DND-41 (cell line): Measurements from ENCODE around the gene CGB2.

Source experiments
- ATAC-seq: fragments of 200-7000 bp; cut with Tn5 transposase; 3 replicates; pipeline ENCODE4 v1.9.1; 2021; ENCODE audit warnings: low read depth; ENCODE audit not compliant: insufficient read depth
- DNase-seq: peaks from one replicate; pipeline ENCODE4 v3.0.0-alpha.2; 2020
- H2AFZ ChIP-seq: 2 replicates; pipeline ENCODE4 v1.6.0; 2012; ENCODE audit warnings: low read depth, low read length
- H3K27ac ChIP-seq: 2 replicates; pipeline ENCODE4 v1.5.1; 2012; ENCODE audit warnings: low read length, inconsistent platforms
- H3K27me3 ChIP-seq: fragments of 200-600 bp; sonication (generic); 2 replicates; pipeline ENCODE4 v1.6.0; 2012; ENCODE audit warnings: low read length, mild to moderate bottlenecking, inconsistent platforms; ENCODE audit not compliant: insufficient read depth, poor library complexity
- H3K36me3 ChIP-seq: 2 replicates; pipeline ENCODE4 v1.5.1; 2012; ENCODE audit warnings: low read length, inconsistent platforms; ENCODE audit not compliant: insufficient read depth
- H3K4me1 ChIP-seq: 2 replicates; pipeline ENCODE4 v1.5.1; 2012; ENCODE audit warnings: mild to moderate bottlenecking, low read length; ENCODE audit not compliant: insufficient read depth
- H3K4me2 ChIP-seq: 2 replicates; pipeline ENCODE4 v1.6.0; 2012; ENCODE audit warnings: mild to moderate bottlenecking, moderate library complexity, low read length, inconsistent platforms; ENCODE audit not compliant: insufficient read depth
- H3K4me3 ChIP-seq, 2 experiments: fragments of 200-600 bp in 1 of 2; shearing (Covaris generic) in 1 of 2; 2 replicates each; pipeline ENCODE4 v1.5.1; 2012 to 2016; ENCODE audit warnings: inconsistent platforms in 2 of 2, low read length in 2 of 2, mild to moderate bottlenecking in 2 of 2, low read depth in 1 of 2, moderate library complexity in 1 of 2
- H3K79me2 ChIP-seq: 2 replicates; pipeline ENCODE4 v1.6.0; 2012; ENCODE audit warnings: low read length, inconsistent platforms; ENCODE audit not compliant: insufficient read depth
- H3K9ac ChIP-seq: 2 replicates; pipeline ENCODE4 v1.6.0; 2012; ENCODE audit warnings: low read depth, mild to moderate bottlenecking, inconsistent platforms, low read length, moderate library complexity
- H3K9me3 ChIP-seq: 2 replicates; pipeline ENCODE4 v1.5.1; 2012; ENCODE audit warnings: low read length, moderate library complexity, mild to moderate bottlenecking, inconsistent platforms; ENCODE audit not compliant: insufficient read depth, severe bottlenecking
- H4K20me1 ChIP-seq: 2 replicates; pipeline ENCODE4 v1.6.0; 2012; ENCODE audit warnings: low read length; ENCODE audit not compliant: insufficient read depth
- CTCF ChIP-seq: IDR thresholded peaks from 2 replicates; pipeline ENCODE4 v1.5.1; 2012; ENCODE audit warnings: borderline replicate concordance, low read length, moderate library complexity, mild to moderate bottlenecking; ENCODE audit not compliant: poor library complexity, severe bottlenecking; ENCODE audit errors: extremely low read depth
- EZH2 ChIP-seq: IDR thresholded peaks from 3 replicates; pipeline ENCODE4 v1.6.1; 2012; ENCODE audit warnings: borderline replicate concordance, low read depth, mild to moderate bottlenecking, moderate library complexity, low read length, inconsistent platforms; ENCODE audit not compliant: severe bottlenecking

Gene CGB2

GRCh38 chr19:48997972-48998371, 33.7 kb upstream of the CGB2 start:
- Histone ChIP-seq H3K9ac (no peak overlapping the region), H3K36me3 (peaks cover 44% of the 10 kb centered on the region), H2AFZ (no peak overlapping the region), H3K27me3 (no peaks in the 10 kb centered on the region), H3K4me3 (no peak overlapping the region), H3K27ac (peak overlapping the region; percentile 29; the same call in 1 of the 2 replicates), H3K4me1 (peaks cover 23% of the 10 kb centered on the region), H3K4me2 (no peak overlapping the region), H4K20me1 (peaks cover 34% of the 10 kb centered on the region), H3K79me2 (peaks cover 68% of the 10 kb centered on the region), H3K9me3 (no peaks in the 10 kb centered on the region)
- DNase-seq, result peak; percentile 55
- TF ChIP-seq CTCF (peak; percentile 72), EZH2 (no peak)
- ATAC-seq, result no peak

DNA sequence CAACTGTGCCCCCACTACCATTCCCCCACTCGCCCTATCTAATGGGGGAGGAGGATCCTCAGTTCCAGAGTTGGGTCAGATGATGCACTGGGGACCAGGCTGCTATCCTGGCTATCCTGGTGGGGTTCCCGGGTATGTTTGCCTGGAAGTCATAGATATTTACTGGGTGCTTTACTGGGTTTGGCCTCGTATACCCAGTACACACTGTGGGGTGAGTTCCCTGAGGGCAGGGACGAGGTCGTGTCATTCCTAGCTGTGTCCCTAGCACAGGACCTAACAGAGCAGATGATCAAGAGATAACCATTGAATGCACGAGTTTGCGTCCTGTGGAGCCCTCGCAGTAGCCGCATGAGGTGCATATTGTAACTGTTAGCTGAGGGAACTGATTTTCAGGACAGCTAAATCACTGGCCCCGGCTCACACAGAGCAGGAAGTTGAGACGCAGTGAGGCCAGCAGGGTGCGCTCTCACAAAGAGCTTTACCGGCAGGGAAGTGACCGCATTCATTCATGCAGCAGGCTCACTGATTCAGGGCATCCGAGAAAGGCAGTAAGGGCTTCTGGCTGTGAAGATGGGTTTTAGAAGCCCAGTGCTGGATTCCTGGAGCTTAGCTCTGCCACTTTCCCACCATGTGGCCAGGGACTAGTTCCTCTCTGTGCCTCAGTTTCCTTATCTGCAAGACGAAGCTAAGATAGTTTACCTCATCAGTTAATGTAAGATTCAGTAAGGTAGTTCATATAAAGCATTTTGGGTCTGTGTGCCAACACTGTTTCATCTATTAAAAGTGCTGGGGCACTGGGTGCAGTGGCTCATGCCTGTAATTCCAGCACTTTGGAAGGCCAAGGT, 32.0 kb upstream of the CGB2 start:
- no peak overlapping the region for H2AFZ ChIP-seq
- H3K4me2 ChIP-seq, result no peak overlapping the region
- peaks cover 57% of the 10 kb centered on the region for H3K79me2 ChIP-seq
- peaks cover 61% of the 10 kb centered on the region for H3K36me3 ChIP-seq
- no peak overlapping the region for H3K9ac ChIP-seq
- H3K9me3 ChIP-seq, result no peaks in the 10 kb centered on the region
- peak; percentile 62 for DNase-seq
- H3K4me3 ChIP-seq, result no peak overlapping the region
- peak; percentile 80 for ATAC-seq
- TF ChIP-seq CTCF (peak; percentile 77), EZH2 (no peak)
- peaks cover 34% of the 10 kb centered on the region for H4K20me1 ChIP-seq
- no peak overlapping the region for H3K27ac ChIP-seq
- peaks cover 17% of the 10 kb centered on the region for H3K4me1 ChIP-seq
- H3K27me3 ChIP-seq, result no peaks in the 10 kb centered on the region

DNA sequence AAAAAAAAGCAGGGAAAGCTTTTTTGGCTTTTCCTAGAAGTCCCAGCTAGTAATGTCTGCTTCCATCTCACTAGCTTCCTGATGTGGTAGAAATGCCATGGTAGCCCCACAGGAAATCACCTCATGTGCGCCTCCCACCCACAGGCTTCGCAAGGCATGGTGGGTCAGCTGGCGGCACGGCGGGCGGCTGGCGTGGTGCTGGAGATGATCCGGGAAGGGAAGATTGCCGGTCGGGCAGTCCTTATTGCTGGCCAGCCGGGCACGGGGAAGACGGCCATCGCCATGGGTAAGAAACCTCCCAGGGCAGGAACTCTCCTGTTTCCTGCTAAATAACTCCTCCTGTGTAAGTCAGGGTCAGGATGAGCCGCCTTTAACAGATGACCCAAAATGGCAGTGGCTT, 27.6 kb upstream of the CGB2 start:
- no peaks in the 10 kb centered on the region for H3K9me3 ChIP-seq
- DNase-seq, result no peak
- H3K79me2 ChIP-seq, result peaks cover 14% of the 10 kb centered on the region
- H2AFZ ChIP-seq, result no peak overlapping the region
- no peak overlapping the region for H3K4me2 ChIP-seq
- H3K36me3 ChIP-seq, result peaks cover 80% of the 10 kb centered on the region
- TF ChIP-seq EZH2 (no peak), CTCF (no peak)
- peaks cover 15% of the 10 kb centered on the region for H4K20me1 ChIP-seq
- ATAC-seq, result no peak
- no peaks in the 10 kb centered on the region for H3K4me1 ChIP-seq
- H3K9ac ChIP-seq, result no peak overlapping the region
- H3K4me3 ChIP-seq, result no peak overlapping the region
- no peaks in the 10 kb centered on the region for H3K27me3 ChIP-seq
- H3K27ac ChIP-seq, result no peak overlapping the region
